ENCODE measurements around the gene ANKS6.

DNA sequence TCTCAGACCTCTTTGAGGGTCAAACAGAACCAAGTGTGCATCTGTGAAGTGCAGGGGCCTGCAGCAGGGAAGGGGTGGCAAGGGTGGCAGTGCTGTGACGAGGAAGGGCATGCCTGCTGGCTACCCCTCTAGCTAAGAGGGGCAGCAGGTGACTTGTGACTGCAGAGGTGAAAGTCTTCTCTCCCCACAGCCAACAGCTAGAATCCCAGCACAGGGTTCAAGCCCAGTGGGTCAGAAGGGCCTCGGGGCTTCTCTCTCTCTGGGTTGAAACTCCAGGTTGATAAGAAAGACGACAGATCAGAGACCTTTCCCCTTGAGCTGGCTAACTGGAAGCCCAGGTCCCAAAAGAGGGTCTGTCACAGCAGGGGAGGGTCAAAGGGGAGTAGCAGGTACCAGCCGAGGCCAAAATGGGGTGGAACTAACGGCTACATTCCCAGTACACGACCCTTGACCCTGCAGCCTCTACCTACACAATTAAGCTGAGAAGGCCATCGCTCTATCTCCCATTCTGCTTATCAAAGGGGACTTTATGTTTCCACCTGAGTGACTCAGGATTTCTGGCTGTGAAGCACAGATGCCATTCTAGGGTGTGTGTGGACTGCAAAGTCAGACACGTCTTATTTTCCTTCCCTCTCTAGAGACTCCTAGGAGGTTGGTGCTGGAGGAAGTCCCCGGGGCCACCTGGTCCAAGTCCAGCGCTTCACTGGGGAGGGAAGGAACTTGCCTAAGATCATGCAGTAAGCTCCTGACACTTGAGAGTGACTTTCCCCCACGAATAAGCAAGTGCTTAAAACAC is 14.6 kb downstream of the ANKS6 start:
- TF ChIP-seq, protein P1, sequence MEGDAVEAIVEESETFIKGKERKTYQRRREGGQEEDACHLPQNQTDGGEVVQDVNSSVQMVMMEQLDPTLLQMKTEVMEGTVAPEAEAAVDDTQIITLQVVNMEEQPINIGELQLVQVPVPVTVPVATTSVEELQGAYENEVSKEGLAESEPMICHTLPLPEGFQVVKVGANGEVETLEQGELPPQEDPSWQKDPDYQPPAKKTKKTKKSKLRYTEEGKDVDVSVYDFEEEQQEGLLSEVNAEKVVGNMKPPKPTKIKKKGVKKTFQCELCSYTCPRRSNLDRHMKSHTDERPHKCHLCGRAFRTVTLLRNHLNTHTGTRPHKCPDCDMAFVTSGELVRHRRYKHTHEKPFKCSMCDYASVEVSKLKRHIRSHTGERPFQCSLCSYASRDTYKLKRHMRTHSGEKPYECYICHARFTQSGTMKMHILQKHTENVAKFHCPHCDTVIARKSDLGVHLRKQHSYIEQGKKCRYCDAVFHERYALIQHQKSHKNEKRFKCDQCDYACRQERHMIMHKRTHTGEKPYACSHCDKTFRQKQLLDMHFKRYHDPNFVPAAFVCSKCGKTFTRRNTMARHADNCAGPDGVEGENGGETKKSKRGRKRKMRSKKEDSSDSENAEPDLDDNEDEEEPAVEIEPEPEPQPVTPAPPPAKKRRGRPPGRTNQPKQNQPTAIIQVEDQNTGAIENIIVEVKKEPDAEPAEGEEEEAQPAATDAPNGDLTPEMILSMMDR (conservative IDR thresholded peaks at IDR 0.05; ENCODE audit: low read length), result no peak
- no peak for TF ChIP-seq EZH2phosphoT487 (IDR thresholded peaks at IDR 0.05; ENCODE audit: borderline replicate concordance)

Measured in Loucy (cell line).